PC-9 (cell line): Measurements from ENCODE around the gene COG5. TPM values are rescaled to one million over a fixed set of nuclear protein-coding genes. Genes with fewer than 3 reads are reported as not detected.

ENCODE experiments used
- BruUV-seq: library from RNA; stranded (reverse); fragments of 400-500 nt; replicated peaks from 2 replicates; lab custom pipeline; 2021; lab: Mats Ljungman, UMichigan
- CTCF ChIA-PET: fragments of 300-600 bp; sonication (Branson Sonifier 250); formaldehyde crosslinking; loops from one replicate; lab custom pipeline; 2022; ENCODE audit warnings: antibody characterized with exemption; lab: Charles Lee
- POLR2A ChIA-PET: fragments of 300-600 bp; sonication (Branson Sonifier 250); formaldehyde crosslinking; loops from one replicate; lab custom pipeline; 2022; ENCODE audit warnings: antibody characterized with exemption; ENCODE audit not compliant: unreplicated experiment; lab: Charles Lee
- DNase-seq, 2 experiments: peaks; one replicate each; pipeline versions ENCODE4 v3.0.0 to v3.0.0-alpha.2; 2015 to 2022; ENCODE audit warnings: mixed read lengths in 1 of 2
- H2AFZ ChIP-seq: fragments of 200-600 bp; sonication (generic); 2 replicates; pipeline ENCODE4 v1.8.1; 2017; ENCODE audit warnings: antibody characterized with exemption
- H3F3A ChIP-seq: fragments of 200-600 bp; sonication (generic); 2 replicates; pipeline ENCODE4 v1.8.1; 2017; ENCODE audit warnings: antibody characterized with exemption, mild to moderate bottlenecking, low read depth; ENCODE audit not compliant: insufficient read depth
- H3K27ac ChIP-seq: fragments of 200-600 bp; sonication (generic); 2 replicates; pipeline ENCODE4 v1.6.1; 2016; ENCODE audit warnings: mixed run types
- H3K27me3 ChIP-seq: fragments of 200-600 bp; sonication (generic); 2 replicates; pipeline ENCODE4 v1.6.1; 2016; ENCODE audit warnings: low read depth, mixed run types; ENCODE audit not compliant: insufficient read depth
- H3K36me3 ChIP-seq: fragments of 200-600 bp; sonication (generic); 2 replicates; pipeline ENCODE4 v1.6.1; 2016; ENCODE audit warnings: low read depth, mixed run types
- H3K4me1 ChIP-seq: fragments of 200-600 bp; sonication (generic); replicated peaks from 2 replicates; pipeline ENCODE4 v1.6.1; 2016; ENCODE audit warnings: mixed run types; ENCODE audit not compliant: insufficient read depth
- H3K4me2 ChIP-seq: fragments of 200-600 bp; sonication (generic); 2 replicates; pipeline ENCODE4 v1.6.1; 2017; ENCODE audit warnings: mixed run types
- H3K4me3 ChIP-seq: fragments of 200-600 bp; sonication (generic); 2 replicates; pipeline ENCODE4 v1.6.1; 2016; ENCODE audit warnings: mixed run types
- H3K79me2 ChIP-seq: fragments of 200-600 bp; sonication (generic); 2 replicates; pipeline ENCODE4 v1.6.1; 2017; ENCODE audit warnings: low read depth, mixed run types
- H3K9me2 ChIP-seq: fragments of 200-600 bp; sonication (generic); 2 replicates; pipeline ENCODE4 v1.8.1; 2017; ENCODE audit warnings: mild to moderate bottlenecking; ENCODE audit not compliant: insufficient read depth
- H3K9me3 ChIP-seq: fragments of 200-600 bp; sonication (generic); 2 replicates; pipeline ENCODE4 v1.8.1; 2016; ENCODE audit warnings: low read depth; ENCODE audit not compliant: insufficient read depth
- H4K20me1 ChIP-seq: fragments of 200-600 bp; sonication (generic); 2 replicates; pipeline ENCODE4 v1.8.1; 2017; ENCODE audit not compliant: insufficient read depth
- CTCF ChIP-seq: fragments of 200-600 bp; sonication (generic); conservative IDR thresholded peaks from 2 replicates; pipeline ENCODE4 v1.6.1; 2017; ENCODE audit warnings: mixed run types, antibody characterized with exemption, mild to moderate bottlenecking, moderate library complexity
- EZH2 ChIP-seq: fragments of 200-600 bp; sonication (generic); IDR thresholded peaks from 2 replicates; pipeline ENCODE4 v1.8.0; 2017; ENCODE audit warnings: antibody characterized with exemption, low read depth
- intact Hi-C: fragments of 100-400 bp; cut with micrococcal nuclease; formaldehyde crosslinking; loops from one replicate; pipeline ENCODE4 v1.10.0; 2022; ENCODE audit not compliant: unreplicated experiment
- total RNA-seq: library from RNA; stranded (reverse); gene quantifications from 2 replicates; pipeline ENCODE4 v1.2.3, GENCODE V29; 2021

Gene COG5
- total RNA-seq, 1 experiment from 2014 or later, result 43.5 TPM

- CTCF ChIA-PET, result interaction anchor here (0.7 kb wide), 1 partner anchor 49 kb away, joined by 6 read pairs; no protein-coding TSS in a partner anchor
- POLR2A ChIA-PET, result interaction anchor here (0.6 to 0.7 kb wide), 2 partner anchors 64 to 465 kb away, joined by 3 to 4 read pairs; no protein-coding TSS in a partner anchor
- peak overlapping the region; percentile 69 for H3K4me2 ChIP-seq
- H3K79me2 ChIP-seq, result no peaks in the 10 kb centered on the region
- H2AFZ ChIP-seq, result no peak overlapping the region
- peak overlapping the region; percentile 93 for H3K27ac ChIP-seq
- intact Hi-C loops, result no loop called here
- H3K9me3 ChIP-seq, result no peaks in the 10 kb centered on the region
- peak overlapping the region; percentile 8 for H3K4me3 ChIP-seq
- H3K9me2 ChIP-seq, result no peaks in the 10 kb centered on the region
- H3K27me3 ChIP-seq, result no peaks in the 10 kb centered on the region
- no peaks in the 10 kb centered on the region for H4K20me1 ChIP-seq
- H3K36me3 ChIP-seq, result 0 out of 2 replicates have a peak, but pooled peaks cover 4% of the 10 kb centered on the region
- TSS peak; percentile 51 for BruUV-seq
- peaks cover 31% of the 10 kb centered on the region for H3K4me1 ChIP-seq
- H3F3A ChIP-seq, result peaks cover 22% of the 10 kb centered on the region
- peak; percentile 6 to 69 for DNase-seq
- no peak for TF ChIP-seq EZH2
- no peak for TF ChIP-seq CTCF
Observed at GRCh38 chr7:107404740-107405537, 158.8 kb downstream of the COG5 start.

DNA sequence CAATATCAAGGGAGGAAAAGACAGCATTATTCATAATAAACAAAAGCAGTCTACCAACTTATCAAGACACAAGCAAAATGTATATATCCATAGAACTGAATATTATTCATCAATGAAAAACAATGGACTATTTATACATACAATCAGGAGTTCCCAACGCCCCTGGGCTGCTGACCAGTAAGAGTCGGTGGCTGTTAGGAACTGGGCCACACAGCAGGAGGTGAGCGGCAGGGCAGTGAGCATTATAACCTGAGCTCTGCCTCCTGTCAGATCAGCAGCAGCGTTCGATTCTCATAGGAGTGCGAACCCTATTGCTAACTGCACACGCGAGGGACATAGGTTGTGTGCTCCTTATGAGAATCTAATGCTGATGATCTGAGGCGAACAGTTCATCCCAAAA is 165.6 kb downstream of the COG5 start:
- intact Hi-C loops, result no loop called here
- CTCF ChIA-PET, result no interaction called here
- Histone ChIP-seq H3K9me3 (no peaks in the 10 kb centered on the region), H3K27ac (no peak overlapping the region), H4K20me1 (no peaks in the 10 kb centered on the region; the same call in 1 of the 2 replicates), H3K9me2 (peaks cover 5% of the 10 kb centered on the region; the same call in 1 of the 2 replicates), H2AFZ (no peak overlapping the region), H3F3A (no peaks in the 10 kb centered on the region), H3K79me2 (no peaks in the 10 kb centered on the region), H3K4me1 (no peaks in the 10 kb centered on the region), H3K36me3 (no peaks in the 10 kb centered on the region), H3K27me3 (no peaks in the 10 kb centered on the region), H3K4me3 (no peak overlapping the region), H3K4me2 (no peak overlapping the region)
- no TSS peak for BruUV-seq
- TF ChIP-seq EZH2 (no peak), CTCF (no peak)
- DNase-seq, result no peak
- POLR2A ChIA-PET, result no interaction called here

DNA sequence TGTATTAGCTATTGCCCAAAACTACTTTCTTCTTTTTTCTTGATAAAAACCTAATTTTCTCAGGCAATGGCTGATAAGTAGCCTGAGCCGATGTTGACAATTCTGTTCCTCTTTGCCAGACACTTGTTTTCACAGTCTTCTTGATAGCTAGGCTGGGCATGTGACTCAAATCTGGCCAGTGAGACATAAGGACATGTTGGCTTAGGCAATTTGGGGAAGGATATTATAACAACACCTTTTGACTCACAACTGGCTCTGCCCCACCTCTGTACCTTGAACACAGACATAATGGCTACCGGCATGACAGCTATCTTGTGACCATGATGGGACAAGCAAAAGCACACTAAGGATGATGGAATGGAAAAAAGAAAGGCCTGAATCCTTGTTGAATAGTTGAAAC is 166.7 kb downstream of the COG5 start:
- Histone ChIP-seq H3K36me3 (no peaks in the 10 kb centered on the region), H2AFZ (no peak overlapping the region), H3K4me3 (no peak overlapping the region), H3K9me3 (no peaks in the 10 kb centered on the region), H3K9me2 (peaks cover 5% of the 10 kb centered on the region; the same call in 1 of the 2 replicates), H3K27ac (no peak overlapping the region), H3F3A (no peaks in the 10 kb centered on the region), H3K79me2 (no peaks in the 10 kb centered on the region), H4K20me1 (no peaks in the 10 kb centered on the region; the same call in 1 of the 2 replicates), H3K4me1 (no peaks in the 10 kb centered on the region), H3K27me3 (no peaks in the 10 kb centered on the region), H3K4me2 (no peak overlapping the region)
- CTCF ChIA-PET, result no interaction called here
- BruUV-seq, result no TSS peak
- intact Hi-C loops, result no loop called here
- DNase-seq, result no peak
- POLR2A ChIA-PET, result no interaction called here
- no peak for TF ChIP-seq EZH2
- TF ChIP-seq CTCF, result no peak
